Hematopoietic multipotent progenitor cell (in vitro differentiated cells): Measurements from ENCODE around the gene PTK6. TPM values are rescaled to one million over a fixed set of nuclear protein-coding genes. Genes with fewer than 3 reads are reported as not detected.
A peak's percentile ranks its signal among the peaks of the same experiment; 100 is the strongest.

Source experiments
- DNase-seq, 3 donors: peaks; one replicate each; pipeline ENCODE4 v3.0.0-alpha.2; 2011 to 2015; ENCODE audit warnings: low read depth in 2 of 3, low spot score in 2 of 3
- total RNA-seq: library from RNA; depleted of rRNA; stranded (reverse); fragments of >200 nt; gene quantifications from one replicate; pipeline ENCODE4 v1.2.3, GENCODE V29; 2012

Gene PTK6
- total RNA-seq, 1 donor = under 0.01 TPM

DNA sequence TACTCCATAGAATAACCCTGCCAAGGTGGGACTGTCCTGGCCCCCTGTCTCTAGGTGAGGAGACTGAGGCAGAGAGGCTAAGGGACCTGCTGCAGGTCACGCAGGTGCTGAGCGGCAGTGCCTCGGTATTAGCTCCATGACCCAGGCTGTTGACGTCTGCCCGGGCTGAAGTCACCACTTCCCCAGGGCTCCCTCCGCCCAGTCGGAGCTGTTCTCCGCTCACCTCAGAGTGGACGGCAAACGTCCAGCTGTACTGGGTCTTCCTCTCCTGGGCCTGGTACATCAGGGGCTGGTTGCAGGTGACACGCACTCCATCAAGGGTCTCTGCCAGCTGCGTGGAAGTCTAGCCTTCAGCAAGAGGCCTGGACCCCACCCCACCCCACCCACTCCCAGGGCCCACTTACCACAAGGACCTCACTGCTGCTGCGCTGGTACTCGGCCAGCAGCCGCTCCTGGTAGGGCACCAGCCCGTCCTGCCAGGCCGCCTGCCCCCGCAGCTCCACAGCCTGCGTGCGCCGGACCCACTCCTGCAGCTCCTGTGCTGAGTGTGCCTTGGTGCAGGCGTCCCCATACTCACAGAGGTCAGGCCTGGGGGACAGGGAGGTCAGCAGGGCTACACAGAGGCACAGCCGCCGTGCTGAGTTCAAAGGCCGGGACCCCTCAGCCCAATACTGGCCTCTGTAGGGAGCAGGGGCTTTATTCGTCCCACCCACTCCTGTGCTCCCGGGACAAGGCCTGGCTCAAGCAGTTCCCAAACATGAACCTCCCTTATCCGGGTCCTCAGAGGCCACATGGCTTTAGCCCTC, 33.3 kb upstream of the PTK6 start:
- no peak for DNase-seq

DNA sequence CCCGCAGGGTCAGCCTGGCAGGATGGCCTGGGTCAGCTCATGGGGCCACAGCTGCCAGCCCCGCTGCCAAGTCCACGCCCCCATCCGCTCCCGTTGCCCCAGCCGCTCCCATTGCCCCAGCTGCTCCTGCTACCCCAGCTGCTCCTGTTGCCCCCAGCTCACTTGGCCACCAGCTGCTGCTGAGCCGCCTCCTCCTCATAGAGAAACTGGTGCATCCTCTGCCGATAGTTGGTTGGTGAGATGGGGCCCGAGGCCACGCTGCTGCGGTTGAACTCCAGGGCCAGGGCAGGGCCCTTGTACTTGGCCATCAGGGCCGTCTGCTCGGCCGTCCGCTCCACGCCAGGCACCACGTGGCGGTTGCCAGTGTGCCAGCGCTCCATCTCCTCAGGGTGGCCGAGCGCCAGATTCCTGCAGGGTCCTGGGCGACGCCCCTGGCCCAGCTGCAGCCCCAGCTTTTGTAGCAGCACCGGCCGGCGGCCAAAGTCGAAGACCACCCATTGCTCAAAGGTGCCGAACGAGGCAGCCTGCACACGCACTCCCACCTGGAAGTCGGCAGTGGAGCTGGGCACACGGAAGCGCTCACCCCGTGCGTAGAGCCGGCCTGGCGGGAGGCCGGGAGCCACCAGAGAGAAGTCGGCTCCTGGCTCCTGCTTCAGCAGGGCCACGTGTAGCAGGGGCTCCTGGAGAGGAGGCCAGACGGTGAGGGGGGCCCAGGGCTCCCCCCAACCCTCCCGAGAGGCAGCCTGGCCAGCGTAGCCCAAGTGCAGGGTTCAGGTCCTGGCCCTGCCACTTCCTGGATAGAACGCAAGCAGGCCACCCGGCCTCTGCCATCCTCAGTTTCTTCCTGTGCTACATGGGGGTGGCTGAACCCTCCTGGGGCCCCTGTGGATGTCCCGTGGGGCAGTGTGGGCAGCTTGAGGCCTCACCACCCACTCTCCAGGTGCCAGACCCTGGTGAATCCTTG, 32.1 kb upstream of the PTK6 start:
- DNase-seq = peak in 1 of 3 donors; percentile 27

DNA sequence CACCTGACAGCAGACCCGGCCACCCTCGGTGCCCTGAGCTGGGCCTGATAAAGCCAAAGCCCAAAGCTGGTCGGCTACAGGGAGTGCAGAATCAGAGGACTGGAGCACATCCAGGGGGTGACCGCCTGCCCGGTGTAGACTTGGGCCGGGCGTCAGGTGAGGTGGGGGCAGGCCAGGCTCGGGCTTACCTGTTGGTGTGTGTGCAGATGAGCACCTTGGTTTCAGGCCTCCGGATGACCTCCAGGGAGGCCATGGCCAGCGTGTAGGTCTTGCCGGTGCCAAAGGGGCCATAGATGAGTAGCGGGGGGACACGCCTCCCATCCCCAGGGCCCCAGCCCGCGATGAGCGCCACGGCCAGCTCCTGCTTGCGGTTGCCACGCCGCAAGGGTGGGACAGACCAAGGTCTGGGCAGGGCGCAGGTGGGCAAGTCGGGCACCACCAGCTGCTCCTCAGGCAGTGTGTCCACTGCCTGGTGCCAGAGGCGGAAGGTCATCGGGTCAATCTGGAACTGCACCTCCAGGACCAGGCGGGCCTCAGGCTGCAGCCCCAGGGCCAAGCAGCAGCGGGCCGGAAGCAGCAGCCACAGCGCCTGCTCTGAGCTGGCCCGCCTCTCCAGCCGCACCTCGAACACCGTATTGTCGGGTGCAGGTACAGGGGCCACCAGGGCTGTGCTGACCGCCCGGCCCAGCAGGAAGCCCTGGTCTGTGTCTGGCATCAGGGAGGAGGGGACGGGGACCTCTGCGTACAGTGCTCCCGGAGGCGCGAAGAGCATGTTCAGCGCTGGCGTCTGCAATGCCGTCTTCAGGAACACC, 31.2 kb upstream of the PTK6 start:
- no peak for DNase-seq

DNA sequence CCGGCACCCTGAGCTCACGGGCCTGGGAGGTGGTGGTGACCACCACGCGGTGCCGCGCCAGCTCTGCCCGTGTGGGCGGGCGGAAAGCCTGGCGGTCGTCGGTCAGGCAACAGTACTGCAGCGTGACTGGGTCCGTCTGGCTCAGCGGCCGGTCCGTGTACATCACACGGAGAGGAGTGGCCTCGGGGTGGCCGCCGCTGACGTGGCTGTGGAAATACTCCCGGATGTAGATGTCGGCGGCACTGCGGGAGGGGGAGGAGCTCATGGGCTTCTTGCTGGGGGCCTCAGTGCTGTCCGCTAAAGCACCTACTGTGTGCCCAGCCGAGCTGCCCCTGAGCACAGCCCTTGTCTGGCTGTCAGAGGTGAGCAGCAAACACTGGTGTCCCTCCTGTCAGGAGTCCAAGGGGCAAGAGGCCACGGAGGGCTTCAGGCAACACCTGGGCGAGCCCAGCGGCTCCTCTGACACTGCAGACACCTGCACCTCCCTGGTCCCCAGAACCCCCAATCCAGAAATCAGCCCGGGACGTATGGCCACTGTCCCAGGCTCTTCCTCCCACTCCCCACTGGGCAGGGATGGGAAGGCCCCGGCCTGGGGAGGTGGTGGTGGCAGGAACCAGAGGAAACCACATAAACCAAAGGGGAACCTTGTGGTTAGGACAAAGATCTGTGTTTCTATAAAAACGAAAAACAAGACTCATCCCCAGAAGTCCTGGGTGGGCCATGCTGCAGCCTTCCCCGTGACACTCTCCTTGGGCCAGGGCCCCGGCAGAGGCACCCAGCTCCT, 30.4 kb upstream of the PTK6 start:
- DNase-seq = peak in 2 of 3 donors; percentile 84 to 88

DNA sequence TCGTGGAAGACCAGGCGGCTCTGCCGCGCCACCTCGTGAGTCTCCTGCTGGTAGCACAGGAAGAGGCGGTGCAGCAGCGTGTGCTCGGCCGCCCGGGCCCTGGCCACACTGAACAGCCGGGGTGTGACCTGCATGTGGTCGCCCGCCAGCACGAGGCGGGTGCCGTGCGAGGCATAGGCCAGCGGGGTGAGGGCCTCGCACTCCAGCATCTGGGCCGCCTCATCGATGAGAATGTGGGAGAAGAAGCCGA, 29.9 kb upstream of the PTK6 start:
- DNase-seq = peak in 2 of 3 donors; percentile 35 to 48

DNA sequence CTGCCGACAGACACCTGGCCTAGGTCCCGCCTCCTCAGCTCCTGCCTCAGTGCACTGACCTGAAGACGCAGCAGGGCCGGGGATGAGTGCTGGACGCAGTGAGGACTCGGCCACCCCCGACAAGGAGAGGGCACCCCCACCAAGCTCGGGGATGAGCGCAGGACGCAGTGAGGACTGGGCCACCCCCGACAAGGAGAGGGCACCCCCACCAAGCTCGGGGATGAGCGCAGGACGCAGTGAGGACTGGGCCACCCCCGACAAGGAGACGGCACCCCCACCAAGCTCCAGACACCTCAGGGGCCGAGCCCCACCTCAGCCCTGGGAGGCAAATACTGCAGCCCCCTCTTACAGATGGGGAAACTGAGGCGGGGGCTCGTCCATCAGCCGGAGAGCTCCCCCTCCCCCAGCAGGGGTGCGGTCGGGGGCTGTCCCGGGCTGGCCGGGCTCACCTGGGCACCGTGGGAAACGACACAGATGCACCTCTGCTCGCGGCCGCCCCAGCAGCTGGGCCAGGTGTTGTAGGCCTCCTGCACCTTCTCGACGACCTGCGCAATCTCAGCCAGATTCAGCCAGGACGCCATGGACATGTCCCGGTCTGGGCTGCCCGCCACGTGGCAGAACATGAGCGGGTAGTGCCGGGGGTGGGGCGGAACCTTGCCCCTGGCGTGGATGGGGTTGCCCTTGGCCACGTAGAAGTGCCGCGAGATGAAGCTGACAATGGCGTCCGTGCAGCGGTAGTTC, 29.4 kb upstream of the PTK6 start:
- DNase-seq = no peak

DNA sequence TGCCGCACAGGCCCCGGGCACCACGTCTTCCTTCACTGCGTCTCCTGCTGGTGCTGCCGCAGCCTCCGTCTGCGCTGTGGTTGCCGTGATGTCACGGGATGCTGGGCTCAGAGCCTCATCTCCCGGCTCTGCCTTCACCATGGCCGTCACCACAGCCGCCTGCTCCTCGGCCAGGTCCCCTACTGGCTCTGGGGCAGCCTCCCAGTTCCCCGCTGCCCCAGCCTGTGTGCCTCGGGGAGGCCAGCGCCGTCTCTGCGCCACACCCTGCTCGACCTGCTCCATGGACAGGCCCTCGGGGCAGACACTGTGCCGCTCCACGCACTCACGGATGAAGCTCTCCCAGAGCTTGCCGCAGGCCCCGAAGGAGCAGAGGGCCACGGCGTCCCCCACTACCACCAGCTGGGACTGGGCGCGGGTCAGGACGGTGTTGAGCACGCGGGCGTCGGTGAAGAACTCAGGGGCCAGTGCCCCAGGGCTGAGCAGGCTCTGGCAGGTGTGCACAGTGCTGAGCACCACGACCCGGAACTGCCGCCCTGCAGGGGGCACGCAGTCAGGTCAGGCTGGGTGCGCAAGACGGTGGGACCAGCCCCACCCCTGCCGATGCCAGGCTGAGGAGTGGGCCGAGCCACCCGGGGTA, 28.6 kb upstream of the PTK6 start:
- DNase-seq = no peak

DNA sequence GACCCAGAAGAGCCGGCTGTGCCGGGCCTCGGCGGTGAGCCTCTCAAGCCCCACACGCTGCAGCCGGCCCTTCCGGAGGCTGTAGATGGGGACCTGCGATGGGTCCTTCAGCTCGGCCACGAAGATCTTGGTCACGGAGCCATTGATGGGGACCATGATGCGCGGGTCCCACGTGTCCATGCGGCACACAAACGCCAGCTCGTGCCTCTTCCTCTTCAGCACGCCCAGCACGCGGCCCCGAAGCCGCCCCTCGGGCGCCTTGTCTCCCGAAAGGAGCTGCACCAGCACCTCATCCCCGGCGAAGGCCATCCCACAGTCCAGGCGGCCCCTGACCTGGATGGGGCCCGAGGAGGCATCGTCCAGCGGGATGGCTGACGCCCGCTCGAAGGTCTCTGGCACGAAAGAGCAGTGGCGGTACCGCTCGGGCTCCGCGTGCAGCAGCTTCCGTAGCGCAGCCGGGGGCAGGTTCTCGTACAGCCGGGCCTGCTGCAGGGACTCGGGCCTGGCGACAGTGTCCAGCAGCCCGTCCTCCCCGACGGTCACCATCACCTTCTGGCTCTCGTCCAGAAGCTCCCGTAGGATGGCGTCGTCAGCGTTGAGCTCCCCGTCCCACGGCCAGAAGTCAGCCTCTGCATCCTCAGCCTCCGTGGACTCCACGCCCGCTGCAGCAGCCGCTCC, 28.0 kb upstream of the PTK6 start:
- DNase-seq = no peak

DNA sequence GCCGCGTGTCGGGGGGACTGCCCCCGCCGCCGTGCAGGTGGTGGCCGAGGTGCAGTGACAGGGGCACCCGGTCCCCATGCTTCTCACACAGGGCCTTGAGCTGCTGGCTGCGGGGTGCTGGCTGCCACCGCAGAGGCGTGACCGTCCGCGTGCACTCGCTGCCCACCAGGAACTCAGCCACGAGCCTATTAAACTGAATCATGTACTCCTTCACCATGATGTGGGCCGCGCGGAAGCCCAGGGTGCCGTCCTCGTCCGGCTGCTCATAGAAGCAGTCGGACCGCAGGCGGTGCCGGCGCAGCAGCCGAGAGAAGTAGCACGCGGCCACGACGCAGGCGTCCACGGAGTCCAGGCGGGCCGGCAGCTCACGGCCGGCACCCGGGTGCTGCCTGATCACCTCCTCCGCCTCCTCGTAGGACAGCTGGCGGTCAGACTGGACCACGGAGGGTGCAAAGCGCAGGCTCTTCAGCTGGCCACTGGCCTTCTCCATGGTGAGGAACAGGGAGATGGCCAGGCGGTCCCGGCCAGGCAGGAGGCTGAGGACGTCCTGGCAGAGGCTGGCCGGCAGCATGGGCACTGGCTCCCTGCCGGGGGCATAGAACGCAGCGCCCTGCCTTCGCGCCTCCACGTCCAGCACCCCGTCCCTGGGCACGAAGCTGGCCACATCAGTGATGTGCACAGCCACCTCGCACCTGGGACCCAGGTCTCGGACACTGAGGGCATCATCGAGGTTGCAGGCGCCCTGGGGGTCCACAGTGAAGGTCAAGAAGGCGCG, 27.0 kb upstream of the PTK6 start:
- DNase-seq = no peak

DNA sequence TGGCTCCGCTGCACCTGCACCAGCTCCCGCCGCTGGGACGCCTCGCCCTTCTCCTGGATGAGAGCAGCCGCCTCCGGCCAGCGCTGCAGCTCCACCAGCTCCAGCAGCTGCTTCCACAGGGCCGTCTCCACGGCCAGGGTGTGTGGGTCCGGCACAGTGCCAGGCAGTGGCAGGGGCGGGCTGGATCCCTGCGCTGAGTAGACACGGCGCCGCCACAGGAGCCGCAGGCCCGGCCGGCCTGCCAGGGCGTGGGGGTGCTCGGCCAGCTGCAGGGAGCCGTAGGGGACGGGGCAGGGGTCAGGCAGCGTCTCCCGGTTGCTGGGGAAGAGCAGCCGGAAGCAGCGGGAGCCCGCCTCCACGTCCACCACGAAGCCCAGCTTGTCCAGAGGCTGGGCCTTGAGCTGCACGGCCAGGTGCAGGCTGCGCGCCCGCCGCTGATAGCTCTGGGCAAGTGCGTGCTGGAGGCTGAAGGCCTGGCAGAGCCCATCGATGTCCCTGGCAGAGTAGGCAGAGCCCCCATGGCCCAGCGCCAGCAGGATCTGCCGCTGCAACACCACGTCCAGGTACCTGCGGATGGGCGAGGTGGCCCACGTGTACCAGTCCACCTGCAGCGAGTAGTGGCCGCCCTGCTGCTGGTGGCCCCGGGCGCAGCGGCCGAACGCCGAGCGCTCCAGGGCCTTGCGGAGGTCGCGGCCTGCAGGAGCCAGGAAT, 26.2 kb upstream of the PTK6 start:
- no peak for DNase-seq

DNA sequence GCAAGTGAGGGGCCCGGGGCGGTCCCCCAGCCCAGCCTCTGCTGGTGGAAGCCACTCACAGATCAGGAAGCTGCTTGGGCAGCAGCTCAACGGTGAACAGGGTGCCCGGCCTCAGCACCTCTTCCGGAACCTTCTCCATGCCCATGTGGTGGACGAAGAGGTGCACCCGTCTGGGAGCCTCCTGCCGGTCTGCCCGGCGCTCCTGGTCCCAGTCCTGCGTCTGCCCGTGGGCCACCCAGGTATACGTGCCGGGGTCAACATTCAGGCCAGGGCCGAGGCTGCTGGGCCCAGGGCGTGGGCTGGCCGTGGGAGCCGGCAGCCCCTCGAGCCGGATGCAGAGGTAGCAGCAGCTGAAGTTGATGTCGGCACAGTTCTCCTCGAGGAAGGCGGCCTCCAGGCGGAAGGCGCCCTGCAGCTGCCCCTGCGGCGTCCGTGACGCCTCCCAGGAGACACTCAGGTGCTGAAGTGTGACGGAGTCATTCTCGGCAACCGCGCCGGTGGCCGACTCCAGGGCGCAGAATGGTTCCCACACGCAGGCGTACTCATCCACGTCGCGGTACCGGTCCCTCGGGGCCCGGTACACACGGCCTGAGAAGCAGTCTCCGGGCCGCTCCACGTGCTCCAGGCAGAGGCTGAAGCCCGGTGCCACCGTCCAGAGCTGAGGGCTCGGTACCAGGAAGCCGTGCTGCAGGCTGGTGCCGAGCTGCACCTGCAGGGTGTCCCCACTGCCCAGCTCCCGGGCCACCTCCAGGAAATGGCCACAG, 25.5 kb upstream of the PTK6 start:
- no peak for DNase-seq

DNA sequence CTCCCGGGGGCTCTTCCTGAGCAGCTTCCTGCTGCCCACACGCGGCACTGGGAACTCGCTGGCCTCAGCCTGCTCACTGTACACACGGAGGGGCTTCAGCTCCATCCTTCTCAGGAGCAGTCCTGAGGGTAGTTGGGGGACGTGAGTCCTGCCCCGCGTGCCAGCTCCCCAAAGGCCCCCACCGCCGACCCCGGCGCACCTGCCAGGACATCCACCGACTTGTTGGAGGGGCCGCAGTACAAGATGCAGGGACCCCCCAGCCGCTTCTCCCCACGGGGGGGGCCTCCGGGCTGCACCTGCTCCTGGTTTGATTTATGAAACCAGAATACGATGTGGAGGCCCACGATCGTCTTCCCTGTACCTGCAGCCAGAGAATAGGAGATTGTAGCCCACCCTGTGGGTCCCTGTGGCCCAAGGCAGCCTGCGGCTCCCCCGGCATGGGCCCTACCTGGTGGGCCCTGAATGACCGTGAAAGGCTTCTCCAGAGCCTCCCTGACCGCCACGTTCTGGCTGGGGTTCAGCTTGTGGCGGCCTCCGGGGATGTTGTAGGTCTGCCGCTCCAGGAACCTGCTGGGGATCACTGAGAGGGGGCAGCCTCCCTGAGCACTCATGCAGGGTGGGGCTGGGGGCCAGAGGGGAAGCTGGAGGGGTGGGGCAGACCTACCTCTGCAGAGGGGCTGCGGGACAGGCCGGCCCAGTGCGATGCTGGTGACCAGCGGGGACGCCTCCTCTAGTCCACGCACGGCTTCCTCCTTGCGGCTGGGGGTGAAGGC, 24.6 kb upstream of the PTK6 start:
- DNase-seq = no peak

DNA sequence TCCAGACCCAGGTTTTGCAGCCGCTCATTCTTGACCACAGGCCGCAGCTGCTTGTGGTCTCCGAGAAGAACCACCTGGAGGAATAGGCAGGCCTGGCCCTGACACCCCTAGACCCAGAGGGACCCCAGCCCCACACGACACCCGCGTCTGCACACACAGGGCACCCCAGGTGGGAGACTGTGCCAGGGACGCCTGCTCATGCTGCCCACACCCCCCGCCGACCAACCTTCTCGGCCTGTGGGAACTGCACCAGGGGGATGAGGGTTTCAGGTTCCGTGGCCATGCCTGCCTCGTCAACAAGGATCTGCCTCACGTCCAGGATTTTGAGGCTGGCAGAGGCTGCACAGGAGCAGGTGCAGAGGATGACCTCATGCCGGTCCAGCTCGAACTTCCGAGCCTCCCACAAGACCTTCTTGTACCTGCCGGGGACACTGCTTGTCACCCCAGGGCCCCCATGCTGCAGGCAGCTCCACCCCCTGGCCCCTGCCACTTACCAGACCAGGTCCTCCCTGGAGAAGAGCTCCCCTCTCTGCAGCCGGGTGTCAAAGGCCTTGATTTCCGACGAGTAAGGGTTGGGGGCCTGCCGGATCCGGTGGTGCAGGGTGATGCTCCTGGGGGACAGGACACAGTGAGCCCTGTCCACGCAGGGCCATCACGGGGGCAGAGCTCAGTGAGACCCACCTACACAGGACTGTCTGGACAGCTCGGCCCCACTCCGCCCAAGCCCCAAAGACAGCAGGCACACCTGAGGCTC, 23.9 kb upstream of the PTK6 start:
- DNase-seq = no peak

DNA sequence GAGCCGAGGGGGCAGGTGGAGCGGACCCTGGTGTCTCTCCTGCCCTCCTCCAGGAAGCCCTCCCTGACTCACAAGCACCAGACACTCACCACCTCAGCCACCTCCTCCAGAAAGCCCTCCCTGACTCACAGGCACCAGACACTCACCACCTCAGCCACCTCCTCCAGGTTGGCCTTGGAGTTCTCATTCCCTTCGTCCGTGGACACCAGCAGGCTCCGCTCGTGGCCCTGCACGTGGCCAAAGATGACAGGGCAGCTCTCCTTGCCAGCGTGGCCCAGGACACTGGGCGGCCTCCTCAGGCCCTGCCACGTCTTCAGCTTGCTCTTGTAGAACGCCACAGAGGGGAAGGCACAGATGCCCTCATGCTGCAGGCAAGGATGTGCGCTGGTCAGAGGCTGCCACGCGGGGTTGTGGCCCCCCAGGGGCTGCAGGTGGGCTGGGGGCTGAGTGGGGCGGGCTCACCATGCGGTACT, 23.2 kb upstream of the PTK6 start:
- DNase-seq = no peak
